Eye (tissue), 1 donor: ENCODE measurements around the gene EIF3M.
"Not testable (repeated sequence)": the region's sequence is repeated elsewhere in the genome, so short reads cannot be mapped to it uniquely, and the experiment has no call there.

Experiments used
- DNase-seq: peaks from one replicate; pipeline ENCODE4 v3.0.0-alpha.2; 2015

The EIF3M gene

DNA sequence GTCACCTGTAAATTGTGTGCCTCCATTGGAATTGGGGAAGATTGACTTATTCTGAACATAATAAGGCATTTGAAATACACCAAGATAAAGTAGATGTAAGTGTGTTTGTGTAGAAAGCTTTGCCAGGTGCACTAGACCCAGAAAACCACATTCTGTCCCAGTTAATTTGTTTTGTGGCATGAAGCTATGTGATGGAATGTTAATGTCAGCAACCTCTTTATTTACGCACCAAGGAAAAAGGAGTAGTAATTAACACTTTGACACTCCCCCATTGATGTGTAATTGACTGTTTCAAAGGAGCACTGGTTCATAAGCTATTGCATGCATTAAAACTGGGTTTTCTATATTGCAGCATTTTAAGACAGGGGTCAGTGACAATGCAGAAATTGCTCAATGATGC is 14.3 kb downstream of the EIF3M start:
- peak; percentile 13 for DNase-seq

DNA sequence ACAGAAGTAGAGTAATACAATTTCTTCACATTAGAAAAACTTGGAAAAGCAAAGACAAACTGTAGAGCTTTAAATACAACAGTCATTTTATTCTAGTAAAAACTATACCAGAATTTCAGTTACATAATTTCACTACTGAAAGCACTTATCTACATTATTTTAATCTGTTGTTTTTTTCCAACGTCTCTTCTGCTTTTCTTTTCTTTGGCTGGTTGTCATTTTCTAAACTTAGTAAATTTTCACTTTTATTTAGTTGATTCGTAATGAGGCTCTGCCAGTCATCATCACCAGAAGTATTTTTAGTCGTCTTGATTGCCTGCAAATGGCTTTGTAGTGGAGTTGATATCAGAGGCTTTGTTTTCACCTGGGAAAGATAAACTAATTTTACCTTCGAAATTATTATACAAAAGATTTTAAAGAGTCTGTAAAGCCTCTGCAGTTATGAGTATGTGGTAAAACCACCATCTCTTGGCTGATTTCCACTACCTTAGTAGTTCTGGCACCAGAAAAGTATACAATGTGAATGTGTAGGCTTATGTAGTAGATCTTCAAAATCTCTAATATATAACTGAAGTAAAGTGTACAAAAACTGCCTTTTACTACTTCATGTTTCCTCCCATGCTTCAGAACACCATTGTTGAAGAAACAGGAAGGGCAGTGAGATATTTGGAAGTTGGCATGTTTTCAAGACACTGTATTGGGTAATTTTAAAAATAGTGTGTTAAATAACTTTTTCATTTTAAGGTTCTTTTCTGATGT is 19.2 kb downstream of the EIF3M start:
- DNase-seq: no peak

DNA sequence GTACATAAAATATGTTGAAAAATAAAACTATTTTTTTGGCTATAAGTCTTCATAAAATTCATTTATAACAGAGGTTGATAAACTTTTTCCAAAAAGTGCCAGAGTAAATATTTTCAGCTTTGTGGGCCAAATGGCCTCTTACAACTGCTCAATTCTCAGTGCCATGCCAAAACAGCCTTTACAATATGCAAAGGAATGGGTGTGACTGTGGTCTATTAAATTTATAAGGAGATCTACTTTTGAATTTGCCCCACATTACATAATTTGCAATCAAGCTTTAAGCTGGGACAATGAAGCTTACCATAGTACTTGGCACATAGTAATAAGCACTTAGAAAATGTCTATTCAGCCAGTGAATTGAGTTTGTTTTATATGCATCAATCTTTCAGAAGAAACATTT is 22.6 kb downstream of the EIF3M start:
- DNase-seq: no peak

DNA sequence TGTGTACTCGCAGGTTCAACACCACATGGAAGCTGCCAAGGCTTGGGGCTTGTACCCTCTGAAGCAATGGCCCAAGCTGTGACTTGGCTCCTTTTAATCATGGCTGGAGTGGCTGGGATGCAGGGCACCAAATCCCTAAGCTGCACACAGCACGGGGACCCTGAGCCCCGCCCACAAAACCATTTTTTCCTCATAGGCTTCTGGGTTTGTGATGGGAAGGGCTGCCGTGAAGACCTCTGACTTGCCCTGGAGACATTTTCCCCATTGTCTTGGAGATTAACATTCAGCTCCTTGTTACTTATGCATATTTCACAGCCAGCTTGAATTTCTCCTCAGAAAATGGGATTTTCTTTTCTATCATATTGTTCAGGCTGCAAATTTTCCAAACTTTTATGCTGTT is 25.2 kb downstream of the EIF3M start:
- not testable (repeated sequence) for DNase-seq

DNA sequence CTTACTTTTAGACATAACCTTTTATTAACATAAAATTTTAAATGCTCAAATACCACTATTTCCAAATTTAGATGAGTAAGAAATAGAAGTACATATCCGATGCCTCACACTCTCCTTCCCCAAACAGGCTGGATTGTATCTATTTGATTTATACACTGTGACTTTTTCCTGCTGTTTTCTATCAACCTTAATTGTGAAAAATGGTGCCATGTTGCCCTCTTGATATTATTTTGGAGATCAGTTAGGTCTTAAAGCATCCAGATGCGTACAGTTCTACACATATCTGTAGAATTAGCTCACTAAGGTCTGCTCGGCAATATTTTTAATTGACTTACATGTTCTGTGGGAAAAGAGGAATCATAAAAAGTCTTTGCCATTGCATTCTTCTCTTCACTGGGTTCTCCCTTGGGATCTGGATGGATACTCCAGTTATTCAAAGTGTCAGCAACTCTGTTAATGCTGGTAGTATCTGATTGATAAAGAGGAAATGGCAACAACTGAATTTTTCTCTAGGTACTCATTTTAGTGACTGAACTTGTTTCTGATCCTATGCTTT is 27.2 kb downstream of the EIF3M start:
- DNase-seq: peak; percentile 23

DNA sequence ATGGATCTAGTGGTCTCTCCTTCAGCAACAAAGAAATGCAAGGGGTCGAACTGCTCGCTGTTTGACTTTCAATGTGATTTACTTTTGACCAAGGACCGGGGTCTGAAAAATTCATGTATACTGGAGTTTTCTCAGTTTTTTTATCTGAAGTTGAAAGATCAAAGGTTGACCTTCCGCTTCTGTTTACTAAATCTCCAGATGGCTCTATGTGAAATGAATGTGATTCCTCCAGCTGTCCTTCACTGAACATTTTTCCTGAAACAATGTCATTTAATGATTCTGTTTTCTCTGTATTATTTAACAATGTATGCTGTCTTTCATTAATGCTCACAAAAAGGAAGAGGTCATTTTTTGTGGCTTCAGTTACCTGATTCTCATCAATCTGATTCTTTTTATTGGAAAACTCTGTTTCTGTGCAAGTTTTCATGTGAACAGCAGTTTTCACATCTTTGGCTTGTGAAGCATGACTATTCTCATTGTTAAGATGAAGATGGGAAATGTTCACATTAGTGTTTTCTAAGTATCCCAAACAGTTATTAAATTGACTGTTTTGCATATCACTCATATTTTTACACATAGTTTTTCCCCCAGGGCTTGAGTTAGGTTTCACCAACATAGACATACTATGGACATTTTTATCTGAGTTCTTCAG is 30.0 kb downstream of the EIF3M start:
- no peak for DNase-seq

DNA sequence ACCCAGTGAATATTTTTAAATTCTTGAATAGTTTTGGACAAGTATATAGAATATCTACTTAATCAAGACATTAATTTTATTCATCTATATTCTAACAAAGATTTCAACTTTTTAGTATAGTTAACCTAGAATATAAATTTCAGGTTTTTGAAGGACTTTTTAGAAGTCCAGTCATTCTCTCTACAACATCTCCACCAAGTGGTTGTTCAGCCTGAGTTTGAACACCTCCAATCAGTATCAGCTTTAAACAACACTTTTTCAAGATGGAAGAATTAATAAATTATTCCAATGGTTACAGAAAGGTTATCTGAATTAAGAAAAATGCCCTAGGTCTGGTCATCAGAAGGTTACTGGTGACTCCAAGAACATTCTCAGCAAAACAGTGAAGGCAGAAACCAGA is 31.8 kb downstream of the EIF3M start:
- DNase-seq: no peak

DNA sequence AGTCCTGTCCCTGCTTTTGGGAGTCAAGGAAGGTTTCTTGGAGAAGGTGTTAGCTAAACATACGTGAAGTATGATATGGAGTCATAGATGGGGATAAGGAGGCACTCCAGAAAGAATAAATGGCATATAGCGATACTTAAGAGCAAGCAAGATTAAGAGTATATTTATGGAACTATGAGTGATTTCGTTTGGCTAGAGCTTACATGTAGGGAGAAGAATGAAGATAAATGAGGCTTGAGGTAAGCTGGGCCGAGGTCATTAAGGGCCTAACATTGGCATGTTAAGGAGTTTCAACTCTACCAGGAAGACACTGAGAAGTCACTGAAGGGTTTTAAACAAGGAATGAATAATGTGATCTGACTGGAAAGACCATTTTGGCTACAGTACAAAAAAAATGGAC is 33.3 kb downstream of the EIF3M start:
- no peak for DNase-seq

DNA sequence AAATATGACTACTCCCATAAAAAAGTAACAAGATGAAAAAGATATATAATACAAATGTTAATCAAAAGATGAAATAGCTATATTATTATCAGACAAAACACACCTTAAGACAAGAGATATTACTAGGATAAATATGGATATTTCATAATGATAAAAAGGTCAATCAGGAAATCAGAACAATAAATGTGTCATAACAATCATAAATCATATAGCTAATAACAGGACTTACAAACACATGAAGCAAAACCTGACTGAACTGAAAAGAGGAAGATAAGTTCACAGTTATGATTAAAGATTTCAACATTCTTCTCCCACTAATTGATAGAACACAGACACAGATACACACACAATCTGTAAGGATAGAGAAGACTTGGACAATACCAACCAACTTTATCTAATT is 47.2 kb downstream of the EIF3M start:
- DNase-seq: no peak

DNA sequence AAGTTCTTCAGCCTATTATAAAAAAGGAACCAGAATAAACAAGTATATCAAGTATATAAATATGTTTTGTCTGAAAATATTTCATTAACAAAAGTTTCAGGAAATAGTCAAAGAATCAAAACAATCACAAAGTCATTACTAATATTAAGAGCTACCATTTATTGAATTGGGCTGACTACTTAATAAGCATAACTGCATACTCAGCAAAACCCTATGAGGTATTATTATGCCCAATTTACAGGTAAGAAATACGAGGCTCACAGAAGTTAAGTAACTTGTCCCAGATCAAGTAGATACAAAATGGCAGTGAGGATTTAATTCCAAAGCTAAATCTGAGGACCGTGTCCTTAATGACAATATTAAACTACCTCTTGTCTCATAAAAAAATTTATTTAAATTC is 52.2 kb downstream of the EIF3M start:
- DNase-seq: no peak

DNA sequence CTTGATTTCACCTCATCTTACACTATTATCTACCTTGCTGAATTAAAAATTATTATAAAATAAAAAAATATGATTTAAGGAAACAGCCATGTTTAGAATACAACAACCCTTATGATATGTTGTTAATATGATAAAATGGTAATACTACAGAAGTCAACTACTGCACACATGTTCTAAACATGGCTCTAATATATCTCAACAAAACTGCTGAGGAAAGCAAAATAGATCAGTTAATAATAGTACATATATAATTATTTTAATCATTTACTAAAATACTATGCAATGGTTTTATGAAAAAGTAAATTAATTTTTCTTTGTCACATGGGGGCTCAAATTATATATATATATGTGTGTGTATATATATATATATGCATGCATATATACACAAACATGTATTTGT is 57.7 kb downstream of the EIF3M start:
- no peak for DNase-seq

DNA sequence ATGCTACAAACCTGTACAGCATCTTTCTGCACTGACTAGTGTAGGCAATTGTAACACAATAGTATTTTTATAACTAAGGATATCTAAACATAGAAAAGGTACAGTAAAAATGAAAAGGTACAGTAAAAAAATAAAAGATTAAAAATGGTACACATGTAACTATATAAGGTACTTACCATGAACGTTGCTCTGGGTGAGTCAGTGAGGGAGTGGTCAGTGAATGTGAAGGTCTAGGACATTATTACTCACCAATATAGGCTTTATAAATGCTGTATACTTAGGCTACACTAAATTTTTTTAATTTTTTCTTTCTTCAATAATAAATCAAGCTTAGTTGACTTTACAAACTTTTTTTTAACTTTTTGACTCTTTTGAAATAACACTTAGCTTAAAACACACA is 59.9 kb downstream of the EIF3M start:
- DNase-seq: no peak
